MG63 (cell line): Measurements from ENCODE around the gene GUK1. TPM values are rescaled to one million over a fixed set of nuclear protein-coding genes. Genes with fewer than 3 reads are reported as not detected.
"Not testable (repeated sequence)": the region's sequence is repeated elsewhere in the genome, so short reads cannot be mapped to it uniquely, and the experiment has no call there.

Experiments
- DNase-seq: peaks from one replicate; pipeline ENCODE4 v3.0.0-alpha.2; 2020
- H3K27me3 ChIP-seq: fragments of 250-450 bp; sonication (Bioruptor Pico); 2 replicates; pipeline ENCODE4 v1.5.1; 2020; ENCODE audit warnings: mild to moderate bottlenecking, moderate library complexity
- H3K36me3 ChIP-seq: fragments of 250-450 bp; sonication (Bioruptor Pico); 2 replicates; pipeline ENCODE4 v1.5.1; 2020; ENCODE audit warnings: mild to moderate bottlenecking, moderate library complexity
- H3K4me3 ChIP-seq: fragments of 250-450 bp; sonication (Bioruptor Pico); 2 replicates; pipeline ENCODE4 v1.5.1; 2020; ENCODE audit warnings: mild to moderate bottlenecking, moderate library complexity
- H3K9me3 ChIP-seq: fragments of 250-450 bp; sonication (Bioruptor Pico); 2 replicates; pipeline ENCODE4 v1.5.1; 2020; ENCODE audit warnings: mild to moderate bottlenecking, moderate library complexity
- total RNA-seq: library from RNA; depleted of rRNA; stranded (reverse); fragments of >200 nt; shearing (Covaris generic); gene quantifications from 2 replicates; pipeline ENCODE4 v1.2.3, GENCODE V29; 2014; ENCODE audit warnings: low replicate concordance

GUK1 gene
- total RNA-seq, 1 experiment from 2014 or later, result 425 TPM

GRCh38 chr1:228163007-228163753 is 23.1 kb downstream of the GUK1 start:
- H3K4me3 ChIP-seq, result no peak overlapping the region
- H3K36me3 ChIP-seq, result no peaks in the 10 kb centered on the region; the same call in 1 of the 2 replicates
- peak; percentile 28 for DNase-seq
- no peaks in the 10 kb centered on the region for H3K27me3 ChIP-seq
- no peaks in the 10 kb centered on the region for H3K9me3 ChIP-seq

- H3K4me3 ChIP-seq, result no peak overlapping the region
- DNase-seq, result no peak
- H3K36me3 ChIP-seq, result no peaks in the 10 kb centered on the region; the same call in 1 of the 2 replicates
Observed at GRCh38 chr1:228163776-228164519, 23.9 kb downstream of the GUK1 start.

GRCh38 chr1:228164561-228165371 is 24.7 kb downstream of the GUK1 start:
- peak overlapping the region; percentile 59 for H3K4me3 ChIP-seq
- H3K27me3 ChIP-seq, result no peaks in the 10 kb centered on the region
- DNase-seq, result no peak
- no peaks in the 10 kb centered on the region for H3K9me3 ChIP-seq
- H3K36me3 ChIP-seq, result no peaks in the 10 kb centered on the region; the same call in 1 of the 2 replicates

More at GRCh38 chr1:228163776-228164519, 23.9 kb downstream of the GUK1 start:
- Histone ChIP-seq H3K27me3 (no peaks in the 10 kb centered on the region), H3K9me3 (no peaks in the 10 kb centered on the region)

- Histone ChIP-seq H3K4me3 (peak within 1 kb of the TSS; percentile 59), H3K9me3 (no peaks in the 10 kb centered on the region), H3K36me3 (no peaks in the 10 kb centered on the region; the same call in 1 of the 2 replicates), H3K27me3 (no peaks in the 10 kb centered on the region)
- DNase-seq, result peak; percentile 99
Observed at GRCh38 chr1:228165372-228166169, 25.5 kb downstream of the GUK1 start, which contains the start of gene IBA57. Gene IBA57, plus strand, starts transcription at chr1:228165804. Its CDS starts 13 bp downstream, at chr1:228165817.

- peak overlapping the region; percentile 59 for H3K4me3 ChIP-seq
- H3K27me3 ChIP-seq, result no peaks in the 10 kb centered on the region
- no peaks in the 10 kb centered on the region for H3K9me3 ChIP-seq
- no peaks in the 10 kb centered on the region; the same call in 1 of the 2 replicates for H3K36me3 ChIP-seq
- peak; percentile 52 for DNase-seq
Observed at GRCh38 chr1:228166170-228166936, 26.3 kb downstream of the GUK1 start.

- Histone ChIP-seq H3K27me3 (no peaks in the 10 kb centered on the region), H3K4me3 (no peak overlapping the region), H3K9me3 (no peaks in the 10 kb centered on the region), H3K36me3 (no peaks in the 10 kb centered on the region; the same call in 1 of the 2 replicates)
- no peak for DNase-seq
Observed at GRCh38 chr1:228168563-228169270, 28.6 kb downstream of the GUK1 start.

- Histone ChIP-seq H3K9me3 (no peaks in the 10 kb centered on the region), H3K36me3 (no peaks in the 10 kb centered on the region; the same call in 1 of the 2 replicates), H3K4me3 (no peak overlapping the region), H3K27me3 (no peaks in the 10 kb centered on the region)
- DNase-seq, result no peak
Observed at GRCh38 chr1:228169345-228169744, 29.3 kb downstream of the GUK1 start.

GRCh38 chr1:228170666-228171065 is 30.6 kb downstream of the GUK1 start:
- H3K36me3 ChIP-seq, result no peaks in the 10 kb centered on the region; the same call in none of the 2 replicates
- H3K27me3 ChIP-seq, result no peaks in the 10 kb centered on the region
- DNase-seq, result no peak
- no peak overlapping the region for H3K4me3 ChIP-seq
- H3K9me3 ChIP-seq, result no peaks in the 10 kb centered on the region

- H3K36me3 ChIP-seq, result no peaks in the 10 kb centered on the region; the same call in none of the 2 replicates
- DNase-seq, result no peak
- no peak overlapping the region for H3K4me3 ChIP-seq
- no peaks in the 10 kb centered on the region for H3K27me3 ChIP-seq
- H3K9me3 ChIP-seq, result no peaks in the 10 kb centered on the region
Observed at GRCh38 chr1:228171221-228171891, 31.3 kb downstream of the GUK1 start.

- Histone ChIP-seq H3K4me3 (no peak overlapping the region), H3K36me3 (no peaks in the 10 kb centered on the region; the same call in none of the 2 replicates), H3K9me3 (no peaks in the 10 kb centered on the region), H3K27me3 (no peaks in the 10 kb centered on the region)
- no peak for DNase-seq
Observed at GRCh38 chr1:228172591-228173527, 32.8 kb downstream of the GUK1 start.

GRCh38 chr1:228173528-228174481 is 33.7 kb downstream of the GUK1 start:
- not testable (repeated sequence) for H3K27me3 ChIP-seq, H3K9me3 ChIP-seq, DNase-seq, H3K36me3 ChIP-seq, H3K4me3 ChIP-seq

- DNase-seq, result no peak
- no peaks in the 10 kb centered on the region for H3K9me3 ChIP-seq
- H3K4me3 ChIP-seq, result no peak overlapping the region
- no peaks in the 10 kb centered on the region for H3K27me3 ChIP-seq
- no peaks in the 10 kb centered on the region; the same call in none of the 2 replicates for H3K36me3 ChIP-seq
Observed at GRCh38 chr1:228174482-228175315, 34.6 kb downstream of the GUK1 start.
